IPS-NIHi7 (cell line): Measurements from ENCODE around the gene NEO1.

Experiments used
- DNase-seq: peaks from one replicate; pipeline ENCODE4 v3.0.0; 2012; ENCODE audit warnings: mixed read lengths; ENCODE audit errors: extremely low spot score

NEO1 gene

GRCh38 chr15:73308305-73308704 is 256.0 kb downstream of the NEO1 start:
- no peak for DNase-seq

DNA sequence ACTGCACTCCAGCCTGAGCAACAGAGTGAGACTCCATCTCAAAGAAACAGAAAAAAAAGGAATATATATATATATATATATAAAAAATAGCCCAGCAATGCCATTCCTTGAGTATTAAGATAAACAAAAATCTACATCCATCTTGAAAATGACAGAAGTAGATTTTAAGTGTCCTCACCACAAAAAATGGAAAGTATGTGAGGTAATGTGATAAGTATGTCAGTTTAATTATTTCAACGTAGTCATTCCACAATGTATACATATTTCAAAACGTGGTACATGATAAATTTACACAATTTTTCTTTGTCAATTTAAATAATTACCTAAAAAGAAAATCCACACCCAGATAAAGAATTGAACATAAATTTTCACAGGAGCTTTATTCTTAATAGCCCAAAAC is 261.6 kb downstream of the NEO1 start:
- DNase-seq, result no peak

GRCh38 chr15:73317651-73318462 is 265.6 kb downstream of the NEO1 start:
- DNase-seq, result no peak

DNA sequence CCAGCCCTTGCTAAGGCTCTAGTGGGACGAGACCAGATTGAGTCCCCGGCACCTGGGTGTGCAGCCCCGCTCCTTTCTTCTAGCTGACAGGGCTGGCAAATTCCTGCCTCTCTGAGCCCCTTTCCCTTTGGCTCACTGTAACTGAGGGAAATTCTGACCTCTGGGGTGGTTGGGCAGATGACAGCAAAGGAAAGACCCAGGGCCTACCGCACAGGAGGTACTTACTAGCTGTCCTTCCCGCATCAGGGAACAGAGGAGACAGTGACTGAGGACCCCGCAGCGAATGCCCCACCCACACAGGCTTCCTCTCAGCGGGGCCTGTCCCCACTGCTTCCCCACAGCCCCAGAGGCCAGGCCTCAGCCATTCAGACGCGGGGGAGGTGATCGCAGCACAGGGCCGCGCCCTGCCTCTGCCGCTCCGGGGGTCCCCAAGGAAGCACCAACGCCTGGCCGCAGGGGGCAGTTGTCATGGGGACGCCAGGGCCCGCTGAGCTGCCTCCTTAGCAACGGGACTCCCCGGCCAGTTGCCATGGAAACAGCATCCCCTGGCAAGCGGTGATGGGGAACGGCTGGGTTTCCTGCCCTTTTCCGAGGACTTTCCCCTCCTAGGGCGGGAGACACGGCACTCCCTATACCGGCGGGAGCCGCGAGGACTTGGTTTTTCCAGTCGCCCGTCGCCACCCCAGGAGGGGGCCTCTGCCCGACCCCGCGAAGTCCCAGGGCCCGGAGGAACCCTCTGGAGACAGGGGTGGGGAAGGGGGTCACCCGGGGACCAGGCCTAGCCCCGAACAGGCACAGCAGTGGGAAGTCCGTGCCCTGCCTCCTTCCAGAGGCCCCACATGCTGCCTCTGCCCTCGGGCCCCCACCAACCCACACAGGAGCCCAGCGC is 266.4 kb downstream of the NEO1 start:
- peak; percentile 74 for DNase-seq

DNA sequence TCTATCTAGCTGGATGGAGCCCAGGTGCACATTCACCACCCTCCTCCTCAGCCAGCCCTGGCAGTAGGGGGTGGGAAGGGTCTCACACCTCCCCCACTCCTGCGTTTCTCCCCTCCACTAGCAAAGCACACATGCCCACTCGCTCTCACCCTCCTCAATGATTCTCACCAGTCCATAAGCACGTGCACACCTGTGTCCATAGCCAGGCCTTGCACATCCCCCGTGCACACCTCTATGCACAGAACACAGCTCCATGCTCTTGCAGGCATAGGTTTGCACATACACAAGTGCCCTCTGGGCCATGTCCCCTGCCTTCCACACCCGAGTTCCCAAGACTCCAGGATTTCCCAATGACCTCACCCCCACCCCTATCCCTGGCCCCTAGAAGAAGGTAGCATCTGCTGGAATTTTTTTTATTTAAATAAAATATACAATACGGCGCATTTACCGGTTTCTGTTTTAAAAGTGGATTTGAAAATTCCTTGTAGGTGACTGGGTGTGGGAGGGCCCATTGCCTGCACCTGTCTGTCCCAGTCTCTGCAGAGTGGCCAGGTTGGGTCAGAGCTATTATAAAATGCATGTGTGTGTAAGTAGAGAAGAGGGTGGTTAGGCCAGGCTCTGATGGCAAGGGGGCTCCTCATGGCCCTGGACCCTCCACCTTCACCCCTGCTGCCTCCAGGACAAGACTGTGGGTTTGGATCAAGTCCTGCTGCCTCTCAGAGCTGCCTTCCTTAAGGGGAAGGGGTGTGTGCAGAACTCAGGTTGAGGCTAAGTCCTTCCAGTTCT is 267.4 kb downstream of the NEO1 start:
- DNase-seq, result no peak

DNA sequence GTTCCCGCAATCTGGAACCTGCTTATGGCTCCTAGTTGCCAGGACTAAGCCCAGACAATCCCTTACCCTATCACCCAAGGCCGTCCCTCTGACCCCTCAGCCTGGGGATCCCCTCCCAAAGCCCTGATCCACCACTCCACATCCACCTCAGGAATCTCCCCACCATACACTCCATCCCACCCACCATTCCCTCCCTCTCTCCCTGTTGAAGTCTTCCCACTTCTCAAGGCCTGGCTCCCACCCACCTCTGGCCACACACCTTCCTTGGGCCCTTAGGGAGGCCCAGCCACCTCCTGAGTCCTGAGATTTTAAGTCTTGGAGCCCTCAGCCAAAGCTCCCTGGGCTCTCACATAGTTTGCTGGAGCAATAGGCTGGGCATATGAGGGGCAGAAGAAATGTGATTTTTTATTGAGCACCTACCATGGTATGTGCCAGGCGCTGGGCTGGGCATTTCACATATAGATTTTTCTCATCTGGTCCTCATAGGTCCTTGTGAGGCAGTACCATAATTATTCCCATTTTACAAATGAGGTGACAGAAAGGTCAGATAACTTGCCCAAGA is 268.4 kb downstream of the NEO1 start:
- DNase-seq, result no peak

DNA sequence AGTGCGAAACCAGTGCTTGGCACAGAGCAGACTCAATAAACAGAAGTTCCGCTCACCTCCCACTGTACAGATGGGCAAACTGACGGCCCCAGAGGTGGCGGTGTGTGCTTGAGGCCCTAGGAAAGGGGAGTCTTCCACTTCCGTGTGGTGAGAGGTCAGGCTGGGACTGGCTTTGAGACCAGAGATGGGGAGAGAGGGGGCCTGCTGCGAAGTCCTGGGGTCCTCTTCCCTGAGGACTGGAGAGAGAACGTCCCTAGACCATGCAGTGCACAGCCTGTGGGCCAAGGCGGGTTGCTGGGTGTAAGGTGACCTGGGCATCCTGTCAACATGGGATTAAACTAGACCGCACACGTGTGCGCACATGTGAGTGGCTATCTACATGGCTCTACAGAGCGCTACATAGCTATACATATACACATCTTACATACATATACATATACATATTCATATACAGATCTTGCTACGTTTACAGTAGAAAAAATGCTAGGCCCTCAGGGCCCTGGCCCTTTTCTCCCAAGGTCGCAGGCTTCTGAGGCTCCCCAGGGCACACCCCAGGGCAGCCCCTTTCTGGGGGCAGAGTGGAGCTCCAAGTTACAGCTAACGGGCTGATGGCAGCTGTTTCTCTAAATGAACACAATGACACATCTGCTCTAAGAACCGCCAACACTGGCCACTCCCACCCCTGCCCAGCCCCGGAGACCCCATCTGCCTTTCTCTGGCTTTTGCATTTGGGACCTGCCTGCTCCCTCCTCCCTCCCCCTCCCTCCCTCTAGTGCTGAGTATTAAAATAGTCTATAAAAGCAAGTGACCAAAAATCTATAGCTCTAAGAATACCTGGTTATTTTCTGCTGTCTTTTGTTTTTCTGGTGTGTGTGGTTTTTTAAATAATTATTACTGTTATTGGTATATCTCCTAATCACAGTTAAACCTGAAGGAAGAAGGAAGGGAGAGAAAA is 269.5 kb downstream of the NEO1 start:
- no peak for DNase-seq

- no peak for DNase-seq
Observed at GRCh38 chr15:73322665-73323373, 270.6 kb downstream of the NEO1 start.

DNA sequence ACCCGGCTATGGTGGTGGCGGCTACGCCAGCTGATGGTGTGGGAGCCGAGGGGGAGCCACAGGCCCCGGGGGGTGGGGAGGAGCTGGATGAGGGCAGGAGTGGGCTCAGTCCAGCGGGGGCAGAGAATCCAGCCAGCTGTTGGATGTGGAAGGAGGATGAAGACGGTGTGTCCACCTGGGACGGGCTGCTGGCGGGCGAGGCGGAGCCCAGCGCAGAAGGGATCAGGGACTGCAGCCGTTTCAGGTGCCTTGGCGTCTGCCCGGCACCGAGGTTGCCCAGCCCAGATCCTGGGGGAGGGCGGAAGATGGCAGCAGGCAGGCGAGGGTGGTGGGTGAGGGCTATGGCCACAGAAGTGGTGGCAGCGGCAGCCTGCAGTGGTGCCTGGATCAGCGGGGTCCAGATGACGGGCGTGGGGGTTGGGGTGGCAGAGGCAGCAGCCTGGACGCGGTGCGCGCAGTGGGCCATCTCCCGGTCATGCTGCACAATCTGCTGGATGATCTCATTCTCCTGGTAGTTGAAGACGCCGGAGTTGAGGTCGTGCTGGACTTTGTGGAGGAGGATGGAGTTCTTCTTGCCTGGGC is 271.2 kb downstream of the NEO1 start:
- no peak for DNase-seq

DNA sequence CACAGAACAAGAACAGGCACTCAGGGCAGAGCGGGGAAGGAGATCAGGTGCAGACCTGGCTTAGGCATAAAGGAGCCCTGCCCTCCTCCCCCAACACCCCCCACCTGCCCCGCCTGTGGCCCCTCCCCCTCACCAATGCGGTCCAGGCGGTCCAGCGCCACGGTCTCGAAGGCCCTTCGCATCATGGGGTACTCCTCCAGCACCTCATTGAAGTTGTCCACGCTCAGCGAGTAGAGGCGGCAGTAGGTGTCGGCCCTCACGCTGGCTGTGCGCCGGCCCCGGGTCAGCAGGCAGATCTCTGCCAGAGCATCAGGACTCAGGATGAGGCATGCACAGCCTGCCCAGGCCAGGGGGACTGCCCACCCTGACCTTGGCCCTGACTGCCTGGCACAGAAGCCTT is 271.7 kb downstream of the NEO1 start:
- no peak for DNase-seq

DNA sequence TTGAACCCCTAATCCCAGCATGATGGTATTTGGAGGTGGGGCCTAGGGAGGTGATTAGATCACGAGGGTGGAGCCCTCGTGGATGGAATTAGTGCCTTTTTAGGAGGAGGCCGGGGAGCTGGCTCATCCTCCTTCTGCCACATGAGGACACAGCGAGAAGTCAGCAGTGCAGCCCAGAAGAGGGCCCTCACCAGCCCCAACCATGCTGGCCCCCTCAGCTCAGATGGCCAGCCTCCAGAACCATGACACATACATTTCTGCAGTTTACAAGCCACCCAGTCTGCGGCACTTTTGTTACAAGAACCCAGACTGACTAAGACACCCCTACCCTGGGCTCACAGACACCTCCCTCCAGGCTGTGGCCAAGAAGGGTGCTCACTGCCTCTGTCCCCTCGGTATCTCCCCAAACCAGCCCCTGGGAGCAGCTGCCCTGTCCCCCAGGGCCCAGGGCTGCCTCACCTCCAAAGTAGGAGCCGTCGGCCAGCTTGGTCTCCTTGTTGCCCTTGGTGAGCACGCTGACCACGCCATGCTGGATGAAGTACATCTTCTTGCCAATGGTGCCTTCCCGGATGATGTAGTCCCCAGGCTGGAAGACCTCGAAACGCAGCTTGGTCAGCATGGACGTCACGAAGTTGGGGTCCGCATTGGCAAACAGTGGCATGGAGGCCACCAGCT is 272.4 kb downstream of the NEO1 start:
- no peak for DNase-seq

GRCh38 chr15:73325191-73325861 is 273.1 kb downstream of the NEO1 start:
- peak; percentile 63 for DNase-seq

- DNase-seq, result no peak
Observed at GRCh38 chr15:73326157-73326556, 273.9 kb downstream of the NEO1 start.

GRCh38 chr15:73328149-73328820 is 276.0 kb downstream of the NEO1 start:
- no peak for DNase-seq

DNA sequence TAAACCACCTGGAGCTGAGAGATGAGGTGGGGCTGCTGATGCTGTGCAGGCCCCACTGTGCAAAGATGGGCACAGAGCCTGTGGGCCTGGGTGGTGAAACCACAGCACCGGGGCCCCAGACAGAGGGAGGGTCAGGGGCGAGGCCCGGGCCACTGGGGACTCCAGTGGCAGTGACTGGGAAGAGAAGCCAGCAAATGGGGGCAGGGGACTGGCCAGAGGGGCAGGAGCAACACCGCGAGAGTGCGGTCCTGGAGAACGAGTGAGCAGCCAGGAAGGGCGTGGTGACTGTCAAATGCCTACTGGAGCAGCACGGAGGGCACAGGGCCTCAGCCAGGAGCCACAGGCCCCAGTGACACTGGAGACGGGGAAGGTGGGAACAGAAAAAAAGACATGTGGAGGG is 276.7 kb downstream of the NEO1 start:
- DNase-seq, result no peak

GRCh38 chr15:73329501-73330200 is 277.4 kb downstream of the NEO1 start:
- DNase-seq, result no peak
